ENCODE data around the gene IL1R1.
A peak's percentile ranks its signal among the peaks of the same experiment; 100 is the strongest.
"Not testable (repeated sequence)": the region's sequence is repeated elsewhere in the genome, so short reads cannot be mapped to it uniquely, and the experiment has no call there.

Gene IL1R1

GRCh38 chr2:102112271-102112670, 30.3 kb upstream of the IL1R1 start:
- DNase-seq, result no peak

- peak; percentile 24 for DNase-seq
These were observed 29.6 kb upstream of the IL1R1 start for GRCh38 chr2:102112692-102113665.

- peak; percentile 85 for DNase-seq
These were observed 28.2 kb upstream of the IL1R1 start for GRCh38 chr2:102114290-102114721.

GRCh38 chr2:102114851-102115497, 27.6 kb upstream of the IL1R1 start:
- DNase-seq, result peak; percentile 34

GRCh38 chr2:102116630-102117471, 25.7 kb upstream of the IL1R1 start:
- DNase-seq, result no peak

GRCh38 chr2:102117472-102117858, 25.1 kb upstream of the IL1R1 start:
- no peak for DNase-seq

GRCh38 chr2:102119255-102119654, 23.3 kb upstream of the IL1R1 start:
- DNase-seq, result no peak

- DNase-seq, result no peak
These were observed 22.3 kb upstream of the IL1R1 start for GRCh38 chr2:102120261-102120660.

GRCh38 chr2:102120701-102121159, 21.8 kb upstream of the IL1R1 start:
- DNase-seq, result no peak

- no peak for DNase-seq
These were observed 20.4 kb upstream of the IL1R1 start for GRCh38 chr2:102122115-102122514.

GRCh38 chr2:102122909-102123308, 19.6 kb upstream of the IL1R1 start:
- no peak for DNase-seq

GRCh38 chr2:102124421-102124820, 18.1 kb upstream of the IL1R1 start:
- DNase-seq, result not testable (repeated sequence)

GRCh38 chr2:102126169-102126568, 16.4 kb upstream of the IL1R1 start:
- no peak for DNase-seq

GRCh38 chr2:102126660-102127059, 15.9 kb upstream of the IL1R1 start:
- DNase-seq, result no peak

GRCh38 chr2:102129082-102129481, 13.5 kb upstream of the IL1R1 start:
- no peak for DNase-seq

GRCh38 chr2:102129951-102130646, 12.4 kb upstream of the IL1R1 start:
- no peak for DNase-seq

- DNase-seq, result no peak
These were observed 11.9 kb upstream of the IL1R1 start for GRCh38 chr2:102130647-102130991.

GRCh38 chr2:102131564-102131963, 11.0 kb upstream of the IL1R1 start:
- no peak for DNase-seq

- peak; percentile 86 for DNase-seq
These were observed 5.4 kb upstream of the IL1R1 start for GRCh38 chr2:102137138-102137537.

- DNase-seq, result peak; percentile 62
These were observed 4.2 kb upstream of the IL1R1 start for GRCh38 chr2:102138331-102138730.

- DNase-seq, result no peak
These were observed 2.7 kb upstream of the IL1R1 start for GRCh38 chr2:102139851-102140250.

GRCh38 chr2:102140377-102140776, 2.2 kb upstream of the IL1R1 start:
- no peak for DNase-seq

Measured in activated CD4-positive, alpha-beta T cell treated with anti-CD3 and anti-CD28 coated beads, Interleukin-10, Interleukin-2, amounts not matched to agents 100 ng/mL and 50 ng/mL, durations not matched to agents 16 hours and 8 hours (primary cell).